HepG2 (cell line): ENCODE data around the gene TRAIP. TPM values are rescaled to one million over a fixed set of nuclear protein-coding genes. Genes with fewer than 3 reads are reported as not detected.

Source experiments
- ATAC-seq: fragments of 200-7000 bp; cut with Tn5 transposase; 3 replicates; pipeline ENCODE4 v1.9.1; 2020; ENCODE audit warnings: mild to moderate bottlenecking, moderate library complexity
- BruUV-seq: library from RNA; stranded (reverse); fragments of 400-500 nt; replicated peaks from 2 replicates; lab custom pipeline; 2021; lab: Mats Ljungman, UMichigan
- CTCF ChIA-PET: fragments of 300-600 bp; formaldehyde crosslinking; extraction: SDS; loops from one replicate; lab custom pipeline; 2021; ENCODE audit warnings: low total read pairs, inconsistent platforms, low intra/inter-chr PET ratio; lab: Yijun Ruan, JAX
- POLR2A ChIA-PET: fragments of 350-600 bp; sonication (Branson Sonifier 250); formaldehyde crosslinking; loops from one replicate; lab custom pipeline; 2020; ENCODE audit warnings: antibody characterized with exemption, inconsistent platforms; lab: Yijun Ruan, JAX
- DNase-seq: peaks from one replicate; pipeline ENCODE4 v3.0.0-alpha.2; 2015; ENCODE audit warnings: low spot score
- FAIRE-seq: peaks from 3 replicates; lab custom pipeline; 2011; peaks lifted over from hg19 to GRCh38; lab: Jason Lieb, UNC
- H2AFZ ChIP-seq: one replicate; pipeline ENCODE4 v1.6.1; 2011; ENCODE audit warnings: low read length, inconsistent platforms
- H3K27ac ChIP-seq: fragments of 300-600 bp; 3 replicates; pipeline ENCODE4 v1.8.0; 2011; ENCODE audit warnings: mixed run types, mild to moderate bottlenecking, mixed read lengths, low read length, inconsistent platforms; ENCODE audit not compliant: insufficient read depth; ENCODE audit errors: extremely low read length
- H3K27me3 ChIP-seq, 2 experiments: fragments of 200-600 bp in 1 of 2; 2 replicates in 1 of 2; 3 replicates in 1 of 2; pipeline versions ENCODE4 v1.6.0 to v1.8.0; 2011; ENCODE audit warnings: low read length in 2 of 2, mild to moderate bottlenecking in 2 of 2, moderate library complexity in 2 of 2, inconsistent platforms in 1 of 2; ENCODE audit not compliant: insufficient read depth in 2 of 2, control insufficient read depth in 1 of 2
- H3K36me3 ChIP-seq, 2 experiments: fragments of 200-600 bp in 1 of 2; replicated peaks in 1 of 2; 2 replicates in 1 of 2; 3 replicates in 1 of 2; pipeline versions ENCODE4 v1.5.1 to v1.8.0; 2011; ENCODE audit warnings: low read length in 2 of 2, inconsistent platforms in 1 of 2; ENCODE audit not compliant: insufficient read depth in 2 of 2, control insufficient read depth in 1 of 2
- H3K4me1 ChIP-seq: 2 replicates; pipeline ENCODE4 v1.5.1; 2012; ENCODE audit warnings: low read length, inconsistent platforms; ENCODE audit not compliant: insufficient read depth
- H3K4me2 ChIP-seq: 2 replicates; pipeline ENCODE4 v1.6.0; 2011; ENCODE audit warnings: low read depth, low read length, inconsistent platforms
- H3K4me3 ChIP-seq, 3 experiments: fragments of 200-600 bp in 1 of 3; sonication (generic), shearing (Covaris generic) in 1 of 3; replicated peaks in 1 of 3; 2 replicates each; pipeline ENCODE4 v1.5.1; 2011 to 2016; ENCODE audit warnings: low read length in 3 of 3, inconsistent platforms in 2 of 3, low read depth in 2 of 3, mild to moderate bottlenecking in 2 of 3, control low read depth in 1 of 3, mixed read lengths in 1 of 3; ENCODE audit not compliant: insufficient read depth in 1 of 3
- H3K79me2 ChIP-seq: one replicate; pipeline ENCODE4 v1.6.1; 2011; ENCODE audit warnings: low read length, inconsistent platforms; ENCODE audit not compliant: insufficient read depth
- H3K9ac ChIP-seq: 2 replicates; pipeline ENCODE4 v1.6.0; 2011; ENCODE audit warnings: mild to moderate bottlenecking, low read depth, low read length, inconsistent platforms; ENCODE audit not compliant: insufficient read depth
- H3K9me3 ChIP-seq: 2 replicates; pipeline ENCODE4 v1.5.1; 2012; ENCODE audit warnings: mild to moderate bottlenecking, low read length
- H4K20me1 ChIP-seq: 2 replicates; pipeline ENCODE4 v1.6.0; 2011; ENCODE audit warnings: inconsistent platforms, mild to moderate bottlenecking, low read length, moderate library complexity; ENCODE audit not compliant: insufficient read depth
- AFF4 ChIP-seq: sonication (generic); formaldehyde crosslinking; IDR thresholded peaks from 2 replicates; pipeline ENCODE4 v1.4.0; 2020; ENCODE audit warnings: missing genetic modification reagents
- CCDC6 ChIP-seq: sonication (generic); formaldehyde crosslinking; IDR thresholded peaks from 2 replicates; pipeline ENCODE4 v1.8.1; 2022; ENCODE audit warnings: mild to moderate bottlenecking, missing genetic modification reagents, moderate library complexity
- CTCF ChIP-seq: sonication (generic); formaldehyde crosslinking; IDR thresholded peaks from 2 replicates; pipeline ENCODE4 v1.5.0; 2020; ENCODE audit warnings: mild to moderate bottlenecking, missing genetic modification reagents, moderate library complexity
- FOXA1 ChIP-seq, 2 experiments: fragments of 450-650 bp in 1 of 2; sonication (generic) in 1 of 2; formaldehyde crosslinking in 1 of 2; IDR thresholded peaks; 2 replicates each; pipeline versions ENCODE4 v1.4.0 to v1.6.1; 2016 to 2020; ENCODE audit warnings: missing genetic modification reagents in 1 of 2
- KLF6 ChIP-seq: IDR thresholded peaks from 2 replicates; pipeline ENCODE4 v1.8.0; 2016; ENCODE audit warnings: missing biosample characterization, missing genetic modification reagents
- MED1 ChIP-seq: sonication (generic); formaldehyde crosslinking; IDR thresholded peaks from 2 replicates; pipeline ENCODE4 v1.4.0; 2020; ENCODE audit warnings: missing genetic modification reagents
- MXI1 ChIP-seq: IDR thresholded peaks from 3 replicates; pipeline ENCODE4 v1.6.1; 2012; ENCODE audit warnings: low read depth, low read length, inconsistent platforms, borderline replicate concordance
- SP5 ChIP-seq: IDR thresholded peaks from 2 replicates; pipeline ENCODE4 v1.6.1; 2016; ENCODE audit warnings: low read depth, borderline replicate concordance
- TERF1 ChIP-seq: sonication (generic); formaldehyde crosslinking; IDR thresholded peaks from 2 replicates; pipeline ENCODE4 v1.8.0; 2022; ENCODE audit warnings: mild to moderate bottlenecking, missing genetic modification reagents, moderate library complexity
- TRIM24 ChIP-seq: sonication (generic); formaldehyde crosslinking; IDR thresholded peaks from 2 replicates; pipeline ENCODE4 v1.8.0; 2022; ENCODE audit warnings: mild to moderate bottlenecking, missing genetic modification reagents
- ZBED4 ChIP-seq: sonication (generic); formaldehyde crosslinking; IDR thresholded peaks from 2 replicates; pipeline ENCODE4 v1.4.0; 2020; ENCODE audit warnings: missing genetic modification reagents, borderline replicate concordance
- ZNF124 ChIP-seq: sonication (generic); formaldehyde crosslinking; IDR thresholded peaks from 2 replicates; pipeline ENCODE4 v1.4.0; 2020; ENCODE audit warnings: missing genetic modification reagents
- ZNF891 ChIP-seq: sonication (generic); formaldehyde crosslinking; IDR thresholded peaks from 2 replicates; pipeline ENCODE4 v1.5.0; 2020; ENCODE audit warnings: mild to moderate bottlenecking, missing genetic modification reagents
- WGBS: methylation state at CpG from one replicate; pipeline ENCODE4 v1.1.6; 2017; ENCODE audit warnings: low lambda C conversion rate; 5-methylcytosine and 5-hydroxymethylcytosine counted together
- in situ Hi-C: cut with HindIII; loops from 2 replicates; pipeline ENCODE4 v1.10.0; 2017; ENCODE audit warnings: low pct_unique_long_range_greater_than_20kb; ENCODE audit not compliant: extremely low pct_ligation_motif_present
- intact Hi-C: fragments of 100-400 bp; cut with micrococcal nuclease; formaldehyde crosslinking; loops from one replicate; pipeline ENCODE4 v1.10.0; 2022; ENCODE audit not compliant: unreplicated experiment
- polyA plus RNA-seq, 8 experiments: library from polyadenylated mRNA; depleted of rRNA in 3 of 8; stranded (reverse) in 7 of 8; unstranded in 1 of 8; fragments of >200 nt; fragmentation: Illumina TruSeq in 4 of 8; extraction: Trizol in 4 of 8; gene quantifications; 2 replicates each; pipeline versions ENCODE4 v1.2.1 to v1.2.3, GENCODE V29; 2011 to 2016; ENCODE audit warnings: low read depth in 4 of 8, missing spikeins in 1 of 8, mixed read lengths in 1 of 8; ENCODE audit not compliant: insufficient read depth in 1 of 8
- total RNA-seq, 5 experiments: library from RNA; depleted of rRNA; stranded (reverse); fragments of >200 nt; fragmentation: Illumina TruSeq; extraction: Trizol; gene quantifications; 2 replicates each; pipeline ENCODE4 v1.2.3, GENCODE V29; 2016; ENCODE audit warnings: low read depth in 1 of 5

The TRAIP gene
- total and polyA plus RNA-seq, 2 of the 13 experiments (the other 11 are each of a cell fraction or from before 2014, with no cell fraction given) = 13.9 to 23.9 TPM

- Histone ChIP-seq H3K27ac (no peak overlapping the region), H2AFZ (no peak overlapping the region), H3K9ac (no peak overlapping the region), H4K20me1 (no peaks in the 10 kb centered on the region), H3K9me3 (no peaks in the 10 kb centered on the region), H3K4me1 (peaks cover 30% of the 10 kb centered on the region), H3K27me3 (no peaks in the 10 kb centered on the region), H3K4me2 (no peak overlapping the region), H3K79me2 (no peaks in the 10 kb centered on the region), H3K4me3 (no peak overlapping the region), H3K36me3 (peaks cover 5 to 34% of the 10 kb centered on the region in 2 experiments; a peak in 4 of 5 replicates)
- BruUV-seq = no TSS peak
- ChIA-PET CTCF (interaction anchor here (0.8 to 1.9 kb wide), 4 partner anchors 37 to 135 kb away, joined by 3 to 27 read pairs (median 9); partner anchors contain the start of gene INKA1), POLR2A (interaction anchor here (0.8 to 1.2 kb wide), 3 partner anchors 22 to 299 kb away, joined by 3 to 4 read pairs (median 3); partner anchors contain the start of gene IP6K1)
- FAIRE-seq (peak; percentile 61), ATAC-seq (peak; percentile 81), DNase-seq (peak; percentile 63)
- intact Hi-C loops (loop anchor here (1.0 kb wide), 2 partner anchors 37 to 136 kb away; no protein-coding TSS in a partner anchor), in situ Hi-C loops (loop anchor here (5.0 kb wide), 1 partner anchor 137 kb away; no protein-coding TSS in a partner anchor)
- WGBS = 59% methylated on average over 5 of the region's 6 CpGs
- TF ChIP-seq TERF1 (CRISPR knock-in tag) (no peak), CCDC6 (no peak), ZNF124 (CRISPR knock-in tag) (no peak), TRIM24 (CRISPR knock-in tag) (no peak), SP5 (CRISPR knock-in tag) (no peak), KLF6 (CRISPR knock-in tag) (no peak), MED1 (CRISPR knock-in tag) (no peak), CTCF (CRISPR knock-in tag) (peak; percentile 90), ZNF891 (CRISPR knock-in tag) (no peak), ZBED4 (no peak), AFF4 (CRISPR knock-in tag) (no peak), MXI1 (peak; percentile 29; the same call in 1 of the 3 replicates), FOXA1 (IDR thresholded peaks at IDR 0.05) (no peak), FOXA1 (CRISPR knock-in tag; IDR thresholded peaks at IDR 0.05) (no peak)
These were observed 17.1 kb downstream of the TRAIP start for GRCh38 chr3:49839193-49839809.
